NOMO-1 (cell line): ENCODE results near the gene SPTAN1.

Source experiments
- DNase-seq, 2 experiments: peaks; one replicate each; lab custom pipeline; 2025; ENCODE audit not compliant: unreplicated experiment in 2 of 2; lab: John Stamatoyannopoulos, UW

Gene SPTAN1

GRCh38 chr9:128595471-128595870 is 43.1 kb downstream of the SPTAN1 start:
- DNase-seq = no peak

DNA sequence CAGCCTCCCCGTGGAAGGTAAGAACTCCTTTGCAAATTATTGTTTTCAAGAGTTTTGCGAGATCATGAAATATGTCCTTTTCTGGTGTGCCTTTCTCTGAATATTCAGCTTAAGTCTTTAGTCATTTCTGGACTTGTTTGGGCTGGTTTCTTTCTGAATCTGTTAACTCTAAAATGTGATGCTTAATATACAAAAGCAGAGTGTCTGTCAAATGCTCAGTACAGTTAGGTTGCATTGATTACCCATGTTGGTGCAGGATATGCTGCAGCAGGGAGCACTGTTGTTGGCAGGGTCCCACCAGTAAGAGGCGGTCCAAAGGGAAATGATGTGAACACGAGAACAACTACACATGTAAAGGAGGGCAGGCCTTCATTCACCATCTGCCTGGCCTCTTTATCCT is 47.7 kb downstream of the SPTAN1 start:
- no peak for DNase-seq

DNA sequence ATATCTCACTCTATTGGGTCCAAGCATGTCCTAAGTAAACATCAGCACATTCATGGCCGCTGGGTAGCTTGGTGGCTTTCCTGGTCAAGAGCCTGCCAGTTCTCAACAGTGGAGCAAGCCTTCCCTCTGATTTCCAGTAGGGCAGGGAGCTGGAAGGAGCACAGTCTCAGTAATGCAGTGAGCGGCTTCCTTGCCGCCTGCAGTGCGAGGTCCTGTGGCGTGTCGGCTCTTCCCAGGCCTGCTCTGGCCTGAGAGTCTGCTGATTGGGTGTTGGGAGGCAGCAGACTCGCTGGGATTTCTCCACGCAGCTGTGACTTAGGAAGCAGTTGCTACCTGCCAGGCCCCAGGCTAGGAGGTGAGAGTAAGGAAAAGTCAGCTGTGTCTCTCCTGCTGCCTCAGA is 51.3 kb downstream of the SPTAN1 start:
- no peak for DNase-seq

DNA sequence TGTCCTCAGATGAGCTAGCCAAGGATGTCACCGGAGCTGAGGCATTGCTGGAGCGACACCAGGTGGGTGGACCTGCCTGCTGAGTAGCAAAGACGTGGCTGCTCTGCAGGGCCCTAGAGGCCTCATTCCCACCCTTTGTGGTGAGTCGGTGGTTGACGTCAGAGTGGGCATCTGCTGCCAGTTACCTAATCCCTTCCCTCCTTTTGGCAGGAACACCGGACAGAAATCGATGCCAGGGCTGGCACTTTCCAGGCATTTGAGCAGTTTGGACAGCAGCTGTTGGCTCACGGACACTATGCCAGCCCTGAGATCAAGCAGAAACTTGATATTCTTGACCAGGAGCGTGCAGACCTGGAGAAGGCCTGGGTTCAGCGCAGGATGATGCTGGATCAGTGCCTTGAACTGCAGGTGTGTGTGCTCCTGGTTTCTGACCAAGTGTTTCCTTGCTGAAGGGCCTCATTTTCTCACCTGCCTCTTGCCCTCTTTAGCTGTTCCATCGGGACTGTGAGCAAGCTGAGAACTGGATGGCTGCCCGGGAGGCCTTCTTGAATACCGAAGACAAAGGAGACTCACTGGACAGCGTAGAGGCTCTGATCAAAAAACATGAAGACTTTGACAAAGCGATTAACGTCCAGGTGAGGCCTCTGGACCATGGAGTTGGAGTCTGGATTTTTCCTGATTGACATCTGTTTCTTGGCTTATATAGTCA is 55.4 kb downstream of the SPTAN1 start:
- DNase-seq = no peak

DNA sequence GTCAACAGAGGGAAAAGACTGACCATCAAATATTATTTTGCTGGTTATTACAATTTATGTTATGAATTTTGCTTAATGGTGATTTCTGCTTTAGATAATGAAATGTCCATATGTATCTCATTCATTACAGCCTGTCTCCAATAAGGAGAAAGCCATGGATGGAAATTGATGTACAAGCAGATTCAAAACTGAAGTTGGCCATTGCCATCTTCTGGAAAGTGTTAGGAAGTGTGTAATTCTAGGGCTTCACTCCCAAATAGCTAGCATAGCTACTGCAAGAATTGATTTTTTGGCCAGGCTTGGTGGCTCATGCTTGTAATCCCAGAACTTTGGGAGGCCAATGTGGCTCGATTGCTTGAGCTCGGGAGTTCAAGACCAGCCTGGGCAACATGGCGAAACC is 58.5 kb downstream of the SPTAN1 start:
- no peak for DNase-seq

GRCh38 chr9:128611600-128612394 is 59.4 kb downstream of the SPTAN1 start:
- DNase-seq = no peak

GRCh38 chr9:128614728-128615127 is 62.3 kb downstream of the SPTAN1 start:
- DNase-seq = no peak

DNA sequence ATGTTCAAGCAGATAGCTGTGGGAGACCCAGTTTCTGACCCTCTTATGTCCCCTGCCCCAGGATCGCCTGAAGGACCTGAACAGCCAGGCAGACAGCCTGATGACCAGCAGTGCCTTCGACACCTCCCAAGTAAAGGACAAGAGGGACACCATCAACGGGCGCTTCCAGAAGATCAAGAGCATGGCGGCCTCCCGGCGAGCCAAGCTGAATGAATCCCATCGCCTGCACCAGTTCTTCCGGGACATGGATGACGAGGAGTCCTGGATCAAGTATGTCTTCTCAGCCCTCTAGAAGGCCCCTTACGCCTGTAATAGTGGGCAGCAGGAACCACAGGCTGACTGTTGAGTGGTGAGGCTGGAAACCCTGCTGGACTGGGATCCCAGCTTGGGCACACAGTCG is 63.2 kb downstream of the SPTAN1 start:
- no peak for DNase-seq

GRCh38 chr9:128617943-128618342 is 65.6 kb downstream of the SPTAN1 start:
- DNase-seq = no peak

DNA sequence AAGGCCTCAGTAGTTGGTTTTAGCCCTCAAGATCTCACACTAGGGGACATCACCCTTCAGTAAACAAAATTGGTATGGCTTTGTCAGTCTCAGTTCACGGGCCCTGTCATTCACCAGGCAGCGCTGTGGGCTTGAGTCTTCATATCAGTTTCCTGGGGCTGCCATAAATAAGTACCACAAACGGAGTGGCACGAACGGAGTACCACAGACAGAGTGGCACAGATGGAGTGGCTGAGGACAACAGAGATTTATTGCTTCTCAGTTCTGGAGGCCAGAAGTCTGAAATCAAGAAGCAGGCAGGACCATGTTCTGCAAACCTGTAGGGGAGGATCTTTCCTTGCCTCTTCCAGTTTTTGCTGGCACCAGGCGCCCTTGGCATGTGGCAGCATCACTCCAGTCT is 66.7 kb downstream of the SPTAN1 start:
- DNase-seq = no peak

GRCh38 chr9:128619779-128620178 is 67.4 kb downstream of the SPTAN1 start:
- DNase-seq = no peak

DNA sequence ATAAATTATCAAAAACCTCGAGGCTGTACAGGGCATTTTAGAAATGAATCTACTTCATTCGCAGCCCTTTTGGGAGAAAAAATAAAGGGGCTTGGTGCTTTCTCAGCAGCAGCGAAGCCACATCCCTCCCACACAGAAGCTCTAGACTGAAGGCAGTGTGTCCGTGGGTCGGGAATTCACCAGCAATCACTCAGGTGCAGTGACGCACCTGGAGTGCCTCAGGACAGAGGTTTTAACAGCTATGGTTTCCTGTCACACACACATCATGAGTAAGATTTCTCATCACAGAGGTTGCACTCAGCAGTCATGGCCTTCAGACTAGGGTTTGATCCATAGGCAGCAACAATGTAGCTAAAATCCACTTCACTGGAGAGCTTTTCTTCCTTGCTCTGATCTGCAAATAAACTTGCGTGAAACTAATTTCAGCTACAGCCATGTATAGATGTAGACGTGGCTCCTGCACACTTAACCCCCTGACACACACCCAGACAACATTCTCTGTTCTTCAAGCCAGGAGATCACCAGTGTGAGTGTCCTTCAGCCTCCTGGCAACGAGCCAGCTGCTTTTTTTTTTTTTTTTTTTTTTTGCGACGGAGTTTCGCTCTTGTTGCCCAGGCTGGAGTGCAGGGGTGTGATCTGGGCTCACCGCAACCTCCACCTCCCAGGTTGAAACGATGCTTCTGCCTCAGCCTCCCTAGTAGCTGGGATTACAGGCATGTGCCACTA is 69.5 kb downstream of the SPTAN1 start:
- no peak for DNase-seq

DNA sequence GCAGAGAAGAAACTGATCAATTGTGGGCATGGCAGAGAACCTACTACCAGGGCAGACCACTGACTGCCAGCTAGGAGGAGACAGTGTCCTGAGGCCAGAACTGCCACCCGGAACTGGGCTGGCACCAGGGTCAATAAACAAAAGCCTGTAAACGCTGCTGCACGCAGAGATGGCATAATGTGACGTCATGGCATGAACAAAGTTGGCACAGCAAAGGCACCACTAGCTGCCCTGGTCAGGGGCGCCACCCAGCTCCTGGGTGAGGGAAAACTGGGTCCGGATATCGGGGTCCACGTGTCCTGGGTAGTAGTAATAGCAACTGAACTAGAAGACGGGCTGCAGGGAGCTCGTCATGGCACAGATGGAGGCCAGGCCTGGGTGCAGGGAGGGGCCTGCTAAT is 72.2 kb downstream of the SPTAN1 start:
- no peak for DNase-seq

DNA sequence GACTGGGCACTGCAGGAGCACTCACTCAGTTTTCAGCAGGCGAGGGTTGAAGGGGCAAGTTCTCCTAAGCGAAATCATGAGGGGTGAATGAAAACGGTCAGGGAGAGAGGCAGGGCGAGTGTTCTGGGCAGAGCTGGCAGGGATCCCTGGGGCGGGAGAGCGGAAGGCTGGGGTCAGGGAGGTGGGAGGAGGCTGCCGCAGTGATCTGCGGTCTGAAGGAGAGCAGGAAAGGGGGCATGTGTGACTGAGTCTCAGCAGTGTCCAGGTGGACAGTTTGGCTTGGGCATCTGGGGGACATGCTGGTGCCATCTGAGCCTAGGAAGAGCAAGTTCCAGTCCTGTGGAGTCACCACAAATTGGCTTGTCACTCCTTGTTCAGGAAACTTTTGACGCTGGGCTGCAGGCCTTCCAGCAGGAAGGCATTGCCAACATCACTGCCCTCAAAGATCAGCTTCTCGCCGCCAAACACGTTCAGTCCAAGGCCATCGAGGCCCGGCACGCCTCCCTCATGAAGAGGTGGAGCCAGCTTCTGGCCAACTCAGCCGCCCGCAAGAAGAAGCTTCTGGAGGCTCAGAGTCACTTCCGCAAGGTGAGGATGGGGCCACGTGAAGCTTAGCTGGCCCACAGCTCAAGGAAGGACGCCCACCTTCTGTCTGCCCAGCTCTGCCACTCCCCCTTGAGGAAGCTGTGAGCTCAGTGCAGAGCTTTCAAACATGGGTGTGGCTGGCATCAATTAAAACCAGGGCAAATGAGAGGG is 73.2 kb downstream of the SPTAN1 start:
- no peak for DNase-seq

GRCh38 chr9:128626181-128626580 is 73.8 kb downstream of the SPTAN1 start:
- no peak for DNase-seq

DNA sequence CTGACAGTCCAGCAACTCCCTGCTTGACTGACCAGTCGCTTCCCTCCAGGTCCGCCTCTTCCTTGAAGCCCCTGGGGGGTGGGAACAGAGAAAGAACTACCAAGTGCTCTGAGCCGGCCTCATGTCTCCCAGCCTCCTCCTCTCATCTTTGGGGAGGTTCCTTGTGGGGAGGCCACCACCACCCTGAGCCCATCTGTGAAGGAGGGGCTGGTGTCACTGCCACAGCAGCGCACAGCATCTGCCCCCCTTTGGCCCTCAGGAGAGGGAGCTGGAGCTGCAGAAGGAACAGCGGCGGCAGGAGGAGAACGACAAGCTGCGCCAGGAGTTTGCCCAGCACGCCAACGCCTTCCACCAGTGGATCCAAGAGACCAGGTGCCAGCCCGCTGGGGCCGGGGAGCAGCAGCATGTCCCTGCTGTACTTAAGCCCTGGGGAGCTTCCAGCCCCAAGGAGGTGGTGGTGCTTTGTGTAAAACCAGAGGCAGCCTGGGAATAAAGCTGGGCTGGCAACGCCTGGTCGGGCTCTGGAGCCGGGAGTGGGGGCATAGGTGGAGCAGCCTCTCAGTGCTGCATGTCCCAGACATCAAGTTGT is 74.8 kb downstream of the SPTAN1 start:
- DNase-seq = no peak

DNA sequence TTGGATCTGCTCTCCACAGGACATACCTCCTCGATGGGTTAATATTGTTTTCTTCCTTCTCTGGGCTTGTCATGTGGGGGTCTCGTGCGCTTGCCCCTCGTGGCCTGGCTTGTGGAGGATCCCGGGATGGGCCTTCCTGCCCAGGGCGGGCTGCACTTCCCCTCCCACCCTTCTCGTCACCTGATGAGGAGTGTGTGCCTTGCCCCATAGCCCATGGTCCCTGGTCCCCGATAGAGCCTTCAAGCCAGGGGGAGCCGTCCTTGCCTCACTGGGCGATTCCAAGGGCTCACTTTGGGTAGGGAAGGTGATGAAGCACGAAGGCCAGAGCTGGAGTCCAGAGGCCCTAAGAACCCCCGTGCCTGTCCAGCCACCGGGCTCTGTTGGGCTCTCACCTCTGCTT is 75.5 kb downstream of the SPTAN1 start:
- no peak for DNase-seq

DNA sequence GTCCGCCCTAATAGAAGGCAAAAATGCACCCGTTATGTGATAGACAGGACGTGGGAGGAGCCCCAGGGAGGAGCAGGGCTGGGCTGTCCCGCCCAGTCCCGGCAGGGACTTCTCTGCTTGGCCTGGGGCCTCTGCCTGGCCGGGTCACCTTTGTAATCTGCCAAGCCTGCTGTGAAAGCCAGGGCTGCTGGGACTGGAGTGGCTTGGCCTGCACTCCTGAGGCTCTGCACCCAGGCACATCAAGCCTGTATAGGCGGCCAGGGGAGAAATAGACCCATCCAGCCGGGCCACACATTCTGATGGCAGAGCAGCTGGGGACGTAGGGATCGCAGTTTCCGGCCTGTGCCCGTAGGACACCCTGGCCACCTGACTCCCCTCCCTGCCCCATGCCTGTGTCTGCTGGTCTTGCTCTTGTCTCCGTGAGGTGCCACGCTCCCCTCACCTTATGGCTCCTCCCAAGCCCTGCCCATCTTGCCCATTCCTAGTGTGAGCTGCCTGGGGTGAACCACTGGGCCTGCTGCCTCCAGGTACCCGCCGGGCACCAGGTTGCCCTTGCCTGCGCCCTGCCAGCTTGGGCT is 76.2 kb downstream of the SPTAN1 start:
- DNase-seq = no peak

- no peak for DNase-seq
Measured at GRCh38 chr9:128629136-128629535, 76.7 kb downstream of the SPTAN1 start.

GRCh38 chr9:128629852-128630545 is 77.6 kb downstream of the SPTAN1 start:
- DNase-seq = no peak
